ENCODE measurements around the gene RNF115.

- TF ChIP-seq, protein P1, sequence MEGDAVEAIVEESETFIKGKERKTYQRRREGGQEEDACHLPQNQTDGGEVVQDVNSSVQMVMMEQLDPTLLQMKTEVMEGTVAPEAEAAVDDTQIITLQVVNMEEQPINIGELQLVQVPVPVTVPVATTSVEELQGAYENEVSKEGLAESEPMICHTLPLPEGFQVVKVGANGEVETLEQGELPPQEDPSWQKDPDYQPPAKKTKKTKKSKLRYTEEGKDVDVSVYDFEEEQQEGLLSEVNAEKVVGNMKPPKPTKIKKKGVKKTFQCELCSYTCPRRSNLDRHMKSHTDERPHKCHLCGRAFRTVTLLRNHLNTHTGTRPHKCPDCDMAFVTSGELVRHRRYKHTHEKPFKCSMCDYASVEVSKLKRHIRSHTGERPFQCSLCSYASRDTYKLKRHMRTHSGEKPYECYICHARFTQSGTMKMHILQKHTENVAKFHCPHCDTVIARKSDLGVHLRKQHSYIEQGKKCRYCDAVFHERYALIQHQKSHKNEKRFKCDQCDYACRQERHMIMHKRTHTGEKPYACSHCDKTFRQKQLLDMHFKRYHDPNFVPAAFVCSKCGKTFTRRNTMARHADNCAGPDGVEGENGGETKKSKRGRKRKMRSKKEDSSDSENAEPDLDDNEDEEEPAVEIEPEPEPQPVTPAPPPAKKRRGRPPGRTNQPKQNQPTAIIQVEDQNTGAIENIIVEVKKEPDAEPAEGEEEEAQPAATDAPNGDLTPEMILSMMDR (IDR thresholded peaks at IDR 0.05) = no peak
- TF ChIP-seq POLR2A (IDR thresholded peaks at IDR 0.05) = no peak
Observed at GRCh38 chr1:145707183-145707867, 116.6 kb downstream of the RNF115 start, which contains the start of gene PDZK1.
